Keratinocyte (primary cell): ENCODE data around the gene PTPRF. TPM values are rescaled to one million over a fixed set of nuclear protein-coding genes. Genes with fewer than 3 reads are reported as not detected.

Source experiments
- DNase-seq: peaks from one replicate; pipeline ENCODE4 v3.0.0-alpha.2; 2011; ENCODE audit warnings: low read depth, missing footprints, low spot score
- FAIRE-seq: peaks from 2 replicates; lab custom pipeline; 2011; peaks lifted over from hg19 to GRCh38; lab: Jason Lieb, UNC
- H2AFZ ChIP-seq: 2 replicates; pipeline ENCODE4 v1.6.0; 2012; ENCODE audit warnings: low read length, control low read depth, inconsistent platforms; ENCODE audit not compliant: control insufficient read depth
- H3K27ac ChIP-seq: 2 replicates; pipeline ENCODE4 v1.5.1; 2011; ENCODE audit warnings: low read length; ENCODE audit not compliant: control insufficient read depth, insufficient read depth
- H3K27me3 ChIP-seq: 3 replicates; pipeline ENCODE4 v1.6.0; 2011; ENCODE audit warnings: low read length; ENCODE audit not compliant: control insufficient read depth, insufficient read depth; ENCODE audit errors: extremely low read depth
- H3K36me3 ChIP-seq, 2 experiments: 2 replicates in 1 of 2; 3 replicates in 1 of 2; pipeline ENCODE4 v1.5.1; 2011; ENCODE audit warnings: low read length in 2 of 2, mild to moderate bottlenecking in 1 of 2; ENCODE audit not compliant: control insufficient read depth in 2 of 2, insufficient read depth in 2 of 2; ENCODE audit errors: extremely low read depth in 1 of 2
- H3K4me1 ChIP-seq: 3 replicates; pipeline ENCODE4 v1.5.1; 2011; ENCODE audit warnings: low read length; ENCODE audit not compliant: control insufficient read depth, insufficient read depth; ENCODE audit errors: extremely low read depth
- H3K4me2 ChIP-seq: 3 replicates; pipeline ENCODE4 v1.6.0; 2011; ENCODE audit warnings: low read depth, low read length; ENCODE audit not compliant: control insufficient read depth, insufficient read depth; ENCODE audit errors: extremely low read depth
- H3K4me3 ChIP-seq, 3 experiments: fragments of 200-600 bp in 1 of 3; sonication (generic) in 1 of 3; 2 replicates in 2 of 3; 3 replicates in 1 of 3; pipeline ENCODE4 v1.5.1; 2011 to 2016; ENCODE audit warnings: low read length in 3 of 3, mild to moderate bottlenecking in 3 of 3, control low read depth in 2 of 3, inconsistent platforms in 1 of 3, low read depth in 1 of 3, mixed read lengths in 1 of 3, mixed run types in 1 of 3, moderate library complexity in 1 of 3; ENCODE audit not compliant: control insufficient read depth in 2 of 3, insufficient read depth in 2 of 3; ENCODE audit errors: extremely low read depth in 1 of 3
- H3K79me2 ChIP-seq: 2 replicates; pipeline ENCODE4 v1.6.0; 2012; ENCODE audit warnings: low read length; ENCODE audit not compliant: control insufficient read depth, insufficient read depth
- H3K9ac ChIP-seq: 3 replicates; pipeline ENCODE4 v1.6.0; 2011; ENCODE audit warnings: low read length; ENCODE audit not compliant: control insufficient read depth, insufficient read depth; ENCODE audit errors: extremely low read depth
- H3K9me1 ChIP-seq: 3 replicates; pipeline ENCODE4 v1.6.0; 2011; ENCODE audit warnings: low read length; ENCODE audit not compliant: control insufficient read depth, insufficient read depth; ENCODE audit errors: extremely low read depth
- H3K9me3 ChIP-seq: 2 replicates; pipeline ENCODE4 v1.5.1; 2012; ENCODE audit warnings: low read depth, low read length; ENCODE audit not compliant: control insufficient read depth
- H4K20me1 ChIP-seq: 3 replicates; pipeline ENCODE4 v1.6.0; 2011; ENCODE audit warnings: low read length; ENCODE audit not compliant: control insufficient read depth, insufficient read depth; ENCODE audit errors: extremely low read depth
- CTCF ChIP-seq, 3 experiments: IDR thresholded peaks in 1 of 3; conservative IDR thresholded peaks in 1 of 3; optimal IDR thresholded peaks in 1 of 3; 2 replicates in 2 of 3; 3 replicates in 1 of 3; pipeline versions ENCODE3 to v1.5.1; 2011; ENCODE audit warnings: low read length in 3 of 3, mild to moderate bottlenecking in 3 of 3, moderate library complexity in 2 of 3, control low read depth in 1 of 3, inconsistent platforms in 1 of 3; ENCODE audit not compliant: insufficient read depth in 2 of 3; ENCODE audit errors: extremely low read depth in 1 of 3
- EZH2 ChIP-seq: IDR thresholded peaks from one replicate; pipeline ENCODE4 v1.6.1; 2012; ENCODE audit warnings: inconsistent platforms, mild to moderate bottlenecking, low read length, moderate library complexity
- dilution Hi-C: fragments of 300-500 bp; cut with MboI; formaldehyde crosslinking; loops from one replicate; pipeline ENCODE4 v1.7.0; 2020; ENCODE audit warnings: low sequenced_read_pairs; ENCODE audit not compliant: extremely low pct_ligation_motif_present
- polyA plus RNA-seq, 5 experiments: library from polyadenylated mRNA; depleted of rRNA in 3 of 5; stranded (reverse) in 3 of 5; stranded (forward) in 1 of 5; unstranded in 1 of 5; fragments of >200 nt; gene quantifications; 1 replicate in 1 of 5; 2 replicates in 3 of 5; 3 replicates in 1 of 5; pipeline versions ENCODE4 v1.2.1 to v1.2.3, GENCODE V29; 2011 to 2012; ENCODE audit warnings: missing spikeins in 2 of 5, low read depth in 1 of 5, low replicate concordance in 1 of 5

The PTPRF gene
- polyA plus RNA-seq, 1 donor (not counting 4 experiments of a cell fraction or from before 2014, with no cell fraction given): 161 TPM

- FAIRE-seq: no peak
- H2AFZ ChIP-seq: no peak overlapping the region
- H3K4me1 ChIP-seq: peaks cover 6% of the 10 kb centered on the region
- H3K4me2 ChIP-seq: no peak overlapping the region
- H3K9ac ChIP-seq: no peak overlapping the region
- DNase-seq: no peak
- no peaks in the 10 kb centered on the region for H3K9me3 ChIP-seq
- no peaks in the 10 kb centered on the region for H3K9me1 ChIP-seq
- H3K27me3 ChIP-seq: no peaks in the 10 kb centered on the region
- H4K20me1 ChIP-seq: peaks cover 2% of the 10 kb centered on the region
- H3K79me2 ChIP-seq: no peaks in the 10 kb centered on the region
- dilution Hi-C loops: no loop called here
- H3K36me3 ChIP-seq: peaks cover 73 to 75% of the 10 kb centered on the region in 2 experiments
- H3K4me3 ChIP-seq: no peak overlapping the region
- no peak for TF ChIP-seq CTCF (optimal IDR thresholded peaks at IDR 0.05 in 1 of 3, IDR thresholded peaks at IDR 0.05 in 1 of 3, conservative IDR thresholded peaks at IDR 0.05 in 1 of 3; ENCODE audit: extremely low read depth in 1 of 3, insufficient read depth in 2 of 3, low read length in 3 of 3)
- TF ChIP-seq EZH2: no peak
- no peak overlapping the region for H3K27ac ChIP-seq
Measured at GRCh38 chr1:43605157-43605556, 74.5 kb downstream of the PTPRF start.

DNA sequence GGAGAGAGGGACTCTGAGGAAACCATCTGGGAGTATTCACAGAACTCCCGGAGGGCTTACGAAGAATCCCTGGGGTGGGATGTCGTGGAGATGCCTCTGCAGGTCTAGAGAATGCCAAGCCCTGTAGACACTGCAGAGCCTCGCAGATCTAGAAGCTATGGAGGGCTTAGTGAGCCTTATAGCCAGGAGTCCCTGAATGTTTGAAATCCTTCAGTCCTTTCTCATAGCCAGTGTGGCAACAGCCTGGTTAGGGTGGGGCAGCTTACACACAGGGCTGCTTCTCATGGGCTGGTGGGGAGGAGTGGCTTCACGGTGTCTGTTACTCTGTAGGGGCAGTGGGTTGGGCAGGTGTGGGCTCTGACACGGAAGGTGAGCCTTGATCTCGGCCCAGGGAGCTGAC lies 75.1 kb downstream of the PTPRF start:
- Histone ChIP-seq H3K4me2 (no peak overlapping the region), H3K9me1 (no peaks in the 10 kb centered on the region), H3K27me3 (no peaks in the 10 kb centered on the region), H4K20me1 (peaks cover 2% of the 10 kb centered on the region), H3K9ac (no peak overlapping the region), H3K27ac (no peak overlapping the region), H3K79me2 (no peaks in the 10 kb centered on the region), H3K9me3 (no peaks in the 10 kb centered on the region), H3K4me1 (peaks cover 6% of the 10 kb centered on the region), H2AFZ (no peak overlapping the region), H3K4me3 (no peak overlapping the region), H3K36me3 (peaks cover 72 to 75% of the 10 kb centered on the region in 2 experiments)
- dilution Hi-C loops: no loop called here
- DNase-seq: no peak
- FAIRE-seq: no peak
- no peak for TF ChIP-seq EZH2
- no peak for TF ChIP-seq CTCF (optimal IDR thresholded peaks at IDR 0.05 in 1 of 3, IDR thresholded peaks at IDR 0.05 in 1 of 3, conservative IDR thresholded peaks at IDR 0.05 in 1 of 3; ENCODE audit: extremely low read depth in 1 of 3, insufficient read depth in 2 of 3, low read length in 3 of 3)
